ENCODE measurements around the gene RANBP1.
"Not testable (repeated sequence)": the region's sequence is repeated elsewhere in the genome, so short reads cannot be mapped to it uniquely, and the experiment has no call there.

Gene RANBP1

DNA sequence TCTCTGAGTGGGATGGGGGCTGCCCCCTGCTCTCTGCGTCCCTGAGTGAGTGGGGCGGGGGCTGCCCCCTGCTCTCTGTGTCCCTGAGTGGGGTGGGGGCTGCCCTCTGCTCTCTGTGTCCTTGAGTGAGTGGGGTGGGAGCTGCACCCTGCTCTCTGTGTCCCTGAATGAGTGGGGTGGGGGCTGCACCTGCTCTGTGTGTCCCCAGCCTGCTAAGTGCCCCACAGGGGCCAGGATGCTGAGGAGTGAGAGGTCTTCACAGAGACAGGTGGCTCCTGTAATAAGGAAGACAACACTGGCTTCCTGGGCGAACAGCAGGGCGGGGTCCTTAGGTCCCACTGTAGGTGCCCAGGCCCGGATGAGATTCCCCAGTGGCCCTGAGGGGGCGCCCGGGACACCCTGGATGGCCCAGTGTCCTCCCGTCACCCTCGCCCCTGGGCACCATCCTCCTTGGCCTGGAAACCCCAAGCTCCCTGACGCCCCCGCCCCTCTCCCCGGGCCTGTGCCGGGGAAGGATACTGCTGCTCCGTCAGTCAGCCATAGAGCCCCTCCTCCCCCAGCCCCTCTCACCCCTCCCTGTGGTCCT, 38.8 kb downstream of the RANBP1 start:
- no peak for DNase-seq

DNA sequence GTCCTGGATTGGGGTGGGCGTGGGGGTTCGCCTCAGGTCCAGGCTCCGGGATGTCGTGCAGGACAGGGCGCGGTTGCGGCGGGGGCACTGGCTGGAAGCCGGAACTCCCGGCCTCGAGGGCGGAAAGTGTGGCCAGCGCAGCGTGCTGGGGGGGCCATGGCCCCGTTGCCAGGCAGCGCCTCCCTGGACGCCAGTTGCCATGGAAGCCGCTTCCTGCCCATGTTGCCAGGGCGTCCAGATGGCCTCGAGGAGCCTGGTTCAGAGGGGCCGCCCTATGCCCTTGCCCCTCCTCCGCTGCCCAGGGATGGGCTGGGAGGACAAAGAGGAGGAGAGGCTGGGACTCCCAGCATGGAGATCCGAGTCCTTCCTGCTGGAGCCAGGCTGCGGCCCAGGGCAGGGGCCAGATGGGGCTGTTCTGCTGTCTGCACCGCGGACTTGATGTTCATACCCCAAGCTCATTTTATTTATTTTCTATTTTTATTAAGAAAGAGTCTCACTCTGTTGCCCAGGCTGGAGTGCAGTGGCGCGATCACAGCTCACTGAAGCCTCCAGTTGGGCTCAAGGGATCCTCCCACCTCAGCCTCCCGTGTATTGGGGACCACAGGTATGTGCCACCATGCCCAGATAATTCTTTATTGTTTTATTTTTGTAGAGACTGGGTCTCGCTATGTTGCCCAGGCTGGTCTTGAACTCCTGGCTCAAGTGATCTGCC, 39.6 kb downstream of the RANBP1 start:
- DNase-seq = peak in 1 of 5 donors; percentile 23

DNA sequence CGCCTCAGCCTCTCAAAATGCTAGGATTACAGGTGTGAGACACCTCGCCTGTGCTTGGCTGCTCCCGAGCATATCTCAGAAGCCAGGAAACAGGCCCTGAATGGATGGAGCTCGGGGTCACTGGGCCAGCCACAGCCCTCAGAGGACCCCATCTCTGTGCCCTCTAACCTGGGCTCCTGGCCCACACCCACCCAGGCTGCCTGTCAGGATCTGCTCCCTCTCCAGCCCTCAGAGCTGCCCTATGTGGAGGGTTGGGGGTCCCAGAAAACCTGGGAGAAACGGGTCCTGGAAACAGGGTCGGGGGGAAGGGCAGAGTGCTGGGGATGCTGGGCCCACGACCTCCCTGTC, 40.1 kb downstream of the RANBP1 start:
- DNase-seq = no peak

DNA sequence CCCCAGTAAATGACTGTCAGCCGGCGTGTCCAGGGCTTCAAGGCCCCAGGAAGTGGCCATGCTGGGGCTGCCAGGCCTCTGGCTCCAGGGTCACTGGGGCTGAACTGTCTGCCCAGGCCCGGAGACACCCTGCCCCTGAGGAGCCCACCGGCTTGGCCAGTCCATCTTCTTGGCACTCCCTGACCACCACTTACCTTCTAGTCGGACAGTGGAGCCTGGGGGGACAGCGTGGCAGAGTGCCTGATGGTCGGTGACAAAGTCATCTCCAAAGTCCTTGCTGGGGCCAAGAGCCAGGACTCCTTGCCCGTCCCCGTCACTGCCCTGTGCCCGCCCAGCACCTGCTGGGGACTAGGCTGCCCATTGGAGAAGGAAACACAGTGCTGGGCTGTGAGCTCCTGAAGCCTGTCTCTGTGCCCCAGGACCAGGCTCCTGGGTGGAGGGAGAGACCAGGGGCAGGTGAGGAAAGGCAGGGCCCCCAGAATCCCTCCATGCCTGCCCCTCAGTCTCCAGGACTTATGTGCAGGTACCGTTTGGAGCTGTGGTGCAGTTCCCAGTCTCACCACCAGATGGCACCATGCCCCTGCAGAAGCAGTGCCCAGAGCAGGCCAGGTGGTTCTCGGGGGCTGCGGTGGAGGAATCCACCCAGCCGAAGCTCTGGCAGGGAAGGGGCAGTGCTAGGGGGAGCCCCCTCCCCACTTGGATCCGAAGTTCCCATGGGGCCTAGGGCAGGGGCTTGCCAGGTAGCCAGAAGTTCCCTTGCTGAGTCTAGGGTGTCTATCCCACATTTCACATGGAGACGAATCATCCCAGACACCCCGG, 40.9 kb downstream of the RANBP1 start:
- DNase-seq = peak; percentile 74 to 90 (median 75)

DNA sequence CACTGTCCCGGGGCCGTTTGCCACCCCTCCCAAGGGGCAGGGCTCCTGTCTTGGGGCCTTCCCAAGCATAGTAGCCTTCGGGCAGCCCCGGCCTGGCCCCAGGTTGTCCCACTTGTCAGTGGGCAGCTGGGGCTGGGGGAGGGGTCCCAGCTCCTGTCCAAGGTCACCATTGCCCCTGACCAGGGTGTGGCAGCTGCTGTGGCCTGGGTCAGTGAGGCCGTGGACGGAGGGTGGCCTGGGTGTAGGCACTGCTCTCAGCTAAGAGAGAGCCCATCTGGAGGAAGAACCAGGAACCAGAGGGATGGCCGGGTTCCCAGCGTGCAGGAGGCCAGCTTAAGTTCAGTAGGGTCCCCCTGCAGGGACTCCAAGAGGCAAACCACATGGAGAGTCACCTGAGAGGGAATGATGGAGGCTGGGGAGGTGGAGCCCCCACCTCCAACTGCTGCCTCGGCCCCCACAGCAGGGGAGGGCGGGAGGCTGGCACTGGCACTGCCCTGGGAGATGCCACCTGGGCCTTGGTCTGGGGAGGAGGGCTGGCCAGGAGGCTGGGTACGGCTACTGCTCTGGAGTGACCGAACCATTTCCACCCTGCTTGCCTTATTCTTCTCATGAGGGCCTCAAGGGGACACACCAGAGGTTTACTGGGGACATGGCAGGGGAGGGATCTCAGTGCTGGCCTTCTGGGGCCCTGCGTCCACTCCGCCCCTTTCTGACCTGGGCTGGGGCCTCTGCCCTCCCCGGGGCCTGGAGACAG, 41.7 kb downstream of the RANBP1 start:
- DNase-seq = no peak

DNA sequence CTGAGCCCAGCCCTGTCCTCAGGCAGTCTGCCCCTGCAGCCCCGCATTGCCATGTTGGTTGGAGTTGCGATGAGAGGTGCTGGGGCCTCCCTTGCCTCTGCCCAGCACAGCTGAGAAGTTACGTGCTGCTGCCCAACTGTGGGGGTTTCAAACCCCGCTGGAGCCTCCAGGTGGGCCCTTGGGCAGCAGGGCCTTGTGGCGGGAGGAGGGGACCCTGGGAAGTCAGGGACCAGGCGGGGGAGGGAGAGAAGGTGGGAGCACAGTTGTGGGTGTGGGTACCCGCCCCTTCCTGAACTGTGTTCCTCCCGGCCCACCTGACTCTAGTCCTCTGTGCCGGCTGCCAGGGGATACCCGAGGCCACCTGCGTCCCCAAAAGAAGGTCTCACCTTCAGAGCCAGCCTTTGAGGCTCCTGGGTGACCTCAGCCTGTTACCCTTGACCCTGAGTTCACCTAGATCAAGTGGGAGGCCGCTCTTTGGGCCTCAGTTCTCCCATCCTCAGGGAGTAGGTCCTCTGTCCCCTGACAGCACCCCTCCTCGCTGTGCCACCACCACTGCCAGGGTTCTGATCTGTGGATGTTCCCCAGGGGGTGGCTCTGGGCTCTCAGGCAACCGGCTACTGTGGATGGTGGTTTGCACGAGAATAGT, 42.6 kb downstream of the RANBP1 start:
- no peak for DNase-seq

DNA sequence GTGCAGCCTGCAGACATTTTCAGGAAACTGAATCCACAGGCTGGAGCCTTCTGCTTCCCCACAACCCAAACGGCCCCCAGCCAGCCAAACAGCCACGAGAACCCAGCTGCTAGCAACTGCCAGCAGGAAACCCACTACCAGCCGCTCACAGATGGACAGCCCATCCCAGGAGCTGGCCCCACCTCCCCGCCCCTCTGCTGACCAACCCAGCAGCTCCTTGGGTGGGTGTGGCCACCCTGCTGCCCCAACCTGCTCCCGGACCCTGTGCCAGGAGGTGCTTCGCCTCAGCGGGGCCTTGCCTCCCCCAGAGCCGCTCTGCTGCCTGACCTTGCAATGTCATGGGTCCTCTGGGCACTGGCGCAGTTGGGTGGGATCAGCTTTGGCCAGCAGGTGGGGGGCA, 43.2 kb downstream of the RANBP1 start:
- no peak for DNase-seq

DNA sequence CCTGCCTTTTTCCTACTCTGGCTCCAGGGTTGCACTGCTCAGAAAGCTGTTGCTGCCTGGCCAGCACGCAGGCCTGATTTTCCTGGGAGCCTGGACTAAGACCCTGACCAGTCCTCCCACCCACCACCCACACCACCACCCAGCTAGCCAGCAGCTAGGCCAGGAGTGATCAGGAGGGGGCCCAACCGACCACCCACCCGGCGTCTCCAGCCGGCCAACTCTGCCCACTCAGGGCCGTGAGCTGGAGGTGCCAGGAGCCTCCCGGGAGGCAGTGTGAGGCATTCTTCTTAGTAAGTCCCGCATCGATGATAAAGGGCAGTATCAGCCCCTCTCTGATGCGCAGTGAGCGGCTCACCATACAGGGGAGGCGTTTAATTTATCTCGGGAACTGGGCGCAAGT, 43.6 kb downstream of the RANBP1 start:
- not testable (repeated sequence) for DNase-seq

DNA sequence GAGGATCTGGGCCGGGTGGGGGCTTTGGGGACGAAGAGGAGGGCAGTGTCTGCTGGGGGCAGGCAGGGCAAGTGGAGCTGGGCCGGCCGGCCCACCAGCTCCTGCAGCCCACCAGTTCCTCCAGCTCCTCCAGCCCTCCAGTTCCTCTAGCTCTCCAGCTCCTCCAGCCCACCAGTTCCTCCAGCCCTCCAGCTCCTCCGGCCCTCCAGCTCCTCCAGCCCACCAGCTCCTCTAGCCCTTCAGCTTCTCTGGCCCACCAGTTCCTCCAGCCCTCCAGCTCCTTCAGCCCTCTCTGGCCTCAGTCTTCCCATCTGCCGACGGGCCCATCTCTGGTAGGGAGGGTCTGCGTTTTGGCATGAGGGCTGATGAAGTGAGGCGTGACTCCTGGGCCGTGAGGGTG, 44.1 kb downstream of the RANBP1 start:
- no peak for DNase-seq

DNA sequence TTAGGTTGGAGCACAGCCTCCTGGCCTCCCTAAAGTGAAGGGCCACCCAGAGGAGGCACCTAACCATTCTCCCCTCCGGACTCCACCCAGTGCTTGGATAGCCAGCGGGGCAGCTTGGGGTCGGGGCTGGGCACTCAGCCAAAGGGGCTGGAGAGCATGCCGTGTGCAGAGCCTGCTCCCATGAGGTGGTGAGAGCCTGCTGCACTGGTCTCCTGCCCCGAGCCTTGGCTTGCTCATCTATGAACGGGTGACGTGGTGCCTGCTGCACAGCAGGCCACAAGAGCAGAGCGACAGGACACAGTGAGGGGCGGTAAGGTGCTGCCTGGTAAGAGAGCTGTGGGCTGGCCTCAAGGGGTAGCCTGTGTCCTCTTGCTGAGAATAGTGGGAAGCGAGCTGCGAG, 49.0 kb downstream of the RANBP1 start:
- no peak for DNase-seq

DNA sequence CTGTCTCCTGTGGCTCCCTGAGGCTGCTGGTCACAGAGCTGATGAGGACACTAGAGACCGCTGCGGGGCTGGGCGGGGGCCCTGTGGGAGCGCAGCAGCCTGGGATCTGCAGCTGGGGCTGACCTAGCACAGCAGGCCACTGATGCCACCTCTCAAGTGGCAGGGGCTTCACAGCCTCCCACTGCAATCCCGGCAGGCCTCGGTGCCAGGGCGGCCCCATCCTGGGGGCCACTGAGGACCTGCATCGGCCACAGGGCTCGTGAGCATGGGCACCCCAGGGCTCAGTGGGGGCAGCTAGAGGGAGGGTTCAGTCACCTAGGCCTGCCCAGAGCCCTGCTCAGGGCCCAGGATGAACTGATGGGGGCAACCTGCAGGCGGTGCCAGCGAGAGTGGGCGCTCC, 49.5 kb downstream of the RANBP1 start:
- DNase-seq = no peak

DNA sequence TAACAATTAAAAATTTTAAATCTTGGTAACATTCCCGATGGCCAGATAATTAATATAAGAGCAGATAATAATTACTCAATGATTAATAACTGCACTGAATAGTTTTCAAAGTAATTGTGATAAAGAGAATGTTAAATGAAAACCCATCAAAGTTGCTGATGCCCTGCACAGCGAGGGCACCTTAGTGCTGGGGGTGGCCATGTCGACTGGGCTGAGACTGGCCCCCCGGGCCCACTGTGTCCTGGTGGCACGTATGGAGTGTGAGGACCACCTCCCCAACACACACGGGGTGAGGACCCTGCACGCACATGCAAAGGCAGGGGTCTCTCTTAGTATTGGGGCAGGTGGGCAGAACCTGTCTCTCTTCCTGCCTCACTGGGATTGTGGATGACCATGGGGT, 50.0 kb downstream of the RANBP1 start:
- DNase-seq = no peak

DNA sequence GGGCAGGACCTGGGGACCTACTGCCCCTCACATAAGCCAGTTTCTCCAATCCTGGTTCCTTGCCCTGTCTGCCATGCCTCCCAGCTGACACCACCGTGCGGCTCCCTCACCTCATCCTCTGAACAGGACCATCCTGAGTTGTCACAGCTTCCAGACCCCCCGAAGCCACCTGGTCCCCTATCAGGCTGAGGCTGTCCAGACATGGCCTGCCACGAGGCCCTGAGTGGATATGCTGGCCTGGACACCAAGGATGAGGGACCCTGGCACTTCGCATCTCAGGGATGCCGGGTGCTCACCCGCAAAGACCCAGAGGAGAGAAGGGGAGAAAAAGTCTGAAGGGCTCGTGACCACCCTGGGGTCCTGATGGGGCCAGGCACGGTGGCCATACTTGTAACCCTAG, 50.8 kb downstream of the RANBP1 start:
- DNase-seq = no peak

DNA sequence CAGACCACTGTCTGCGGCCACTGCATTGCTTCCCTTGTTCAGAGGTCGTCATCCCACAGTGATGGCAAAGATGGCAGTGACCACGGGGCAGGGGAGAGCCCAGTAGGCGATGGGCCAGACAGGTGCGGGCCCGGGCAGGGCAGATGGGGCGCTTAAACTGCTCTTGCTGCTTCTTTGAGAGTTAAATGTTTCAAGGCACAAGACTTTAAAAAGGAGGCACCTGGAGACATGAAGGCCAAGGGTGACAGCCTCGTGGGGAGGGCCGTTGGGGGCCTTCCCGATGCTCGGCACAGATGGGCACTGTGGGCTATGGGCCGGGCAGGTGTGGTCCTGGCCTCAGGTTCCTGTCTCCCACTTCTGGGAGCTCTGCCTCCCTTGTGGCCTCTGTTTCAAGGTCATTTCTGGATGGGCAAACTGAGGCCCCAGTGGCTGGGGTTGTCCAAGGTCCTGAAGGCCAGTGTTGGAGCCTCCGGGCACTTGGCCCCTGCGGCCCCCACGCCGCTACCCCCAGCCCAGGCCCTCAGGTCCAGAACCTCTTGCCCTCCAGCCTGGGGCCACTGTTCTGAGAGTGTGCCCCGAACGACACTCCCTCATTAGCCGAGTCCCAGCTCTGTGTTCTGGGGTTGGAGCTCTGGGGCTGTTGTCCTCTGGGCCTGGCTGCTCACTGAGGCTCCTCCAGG, 51.9 kb downstream of the RANBP1 start:
- no peak for DNase-seq

DNA sequence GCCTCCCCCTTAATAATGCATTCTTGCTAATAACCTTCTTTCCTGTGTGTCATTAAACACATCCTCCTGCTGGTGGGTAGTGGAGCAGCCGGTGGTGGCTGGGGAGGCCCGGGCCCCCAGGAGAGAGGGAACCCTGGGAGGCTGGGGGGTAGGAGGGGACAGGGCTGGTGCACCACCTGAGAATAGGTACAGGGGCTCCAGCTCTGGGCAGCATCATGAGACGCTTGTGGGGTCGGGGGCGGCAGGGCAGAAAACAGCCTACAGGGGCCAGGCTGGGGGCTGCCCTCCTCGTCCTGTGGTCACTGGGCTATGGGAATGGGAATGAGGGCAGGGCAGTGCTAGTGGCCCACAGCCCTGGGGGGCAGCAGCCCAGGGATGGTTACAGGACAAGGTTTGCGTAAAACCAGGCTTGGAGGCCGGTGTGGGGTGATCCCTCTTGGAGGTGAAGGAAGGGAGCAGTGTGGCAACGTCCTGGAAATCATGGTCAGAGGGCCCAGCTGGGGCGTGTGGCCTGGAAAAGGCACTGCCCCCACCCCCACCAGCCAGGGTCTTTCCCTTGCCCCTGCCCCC, 53.4 kb downstream of the RANBP1 start:
- no peak for DNase-seq

DNA sequence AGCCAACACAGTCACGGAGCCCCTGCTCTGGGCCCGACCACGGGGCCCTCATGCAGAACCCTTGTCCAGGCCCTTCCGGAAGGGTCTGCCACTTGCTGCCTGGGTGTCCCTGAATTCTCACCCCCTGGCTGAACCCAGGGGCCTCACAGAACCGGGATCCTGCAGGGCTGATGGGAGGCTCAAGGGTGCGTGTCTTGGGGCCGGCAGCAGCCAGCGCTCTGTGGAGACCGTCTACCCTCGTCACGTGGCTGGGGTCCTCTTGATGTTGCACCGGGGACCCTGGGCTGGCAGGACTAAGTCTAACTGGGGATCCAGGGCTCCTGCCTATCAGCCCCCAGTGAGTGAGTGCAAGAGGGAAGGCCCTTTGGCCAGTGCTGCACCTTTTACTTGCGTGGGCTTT, 54.3 kb downstream of the RANBP1 start:
- no peak for DNase-seq

DNA sequence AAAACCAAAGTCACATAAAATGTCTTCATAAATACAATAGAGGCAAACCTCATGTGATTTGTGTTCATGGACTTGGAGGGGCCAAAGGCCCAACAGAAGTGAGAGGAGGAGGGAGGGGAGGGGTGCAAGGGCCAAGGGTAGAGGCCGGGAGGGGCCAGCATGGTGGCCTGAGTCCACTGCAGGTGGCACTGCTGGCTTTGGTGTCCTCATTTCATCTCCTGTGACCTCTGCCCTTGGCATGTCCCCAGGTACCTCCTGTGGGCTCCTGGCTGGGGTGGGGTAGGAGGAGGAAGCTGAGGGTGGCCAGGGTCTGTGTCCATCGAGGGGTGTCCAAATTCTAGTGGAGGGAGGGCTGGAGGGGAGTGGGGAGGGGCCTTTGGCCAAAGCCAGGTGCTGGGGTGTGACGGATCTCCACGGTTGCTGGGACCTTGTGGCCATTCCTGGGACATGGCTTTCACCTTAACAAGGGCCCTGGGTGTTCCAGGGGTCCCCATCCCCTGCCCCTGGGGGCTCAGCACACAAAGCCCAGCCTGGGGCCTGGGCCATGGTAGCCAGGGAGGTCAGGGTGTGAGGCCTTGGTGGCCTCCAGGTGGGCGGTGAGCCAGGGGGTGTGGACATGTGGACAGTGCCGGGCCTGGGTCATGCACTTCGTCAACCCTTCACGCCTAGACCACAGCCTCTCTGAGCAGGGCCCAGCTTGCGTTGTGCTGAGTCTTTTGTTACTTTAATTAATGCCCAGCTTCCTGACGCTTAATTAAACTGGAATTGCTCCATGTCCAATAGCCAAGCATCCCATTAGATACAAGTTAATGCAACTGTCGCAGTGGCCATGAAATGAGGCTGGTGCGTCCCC, 55.6 kb downstream of the RANBP1 start:
- DNase-seq = no peak

DNA sequence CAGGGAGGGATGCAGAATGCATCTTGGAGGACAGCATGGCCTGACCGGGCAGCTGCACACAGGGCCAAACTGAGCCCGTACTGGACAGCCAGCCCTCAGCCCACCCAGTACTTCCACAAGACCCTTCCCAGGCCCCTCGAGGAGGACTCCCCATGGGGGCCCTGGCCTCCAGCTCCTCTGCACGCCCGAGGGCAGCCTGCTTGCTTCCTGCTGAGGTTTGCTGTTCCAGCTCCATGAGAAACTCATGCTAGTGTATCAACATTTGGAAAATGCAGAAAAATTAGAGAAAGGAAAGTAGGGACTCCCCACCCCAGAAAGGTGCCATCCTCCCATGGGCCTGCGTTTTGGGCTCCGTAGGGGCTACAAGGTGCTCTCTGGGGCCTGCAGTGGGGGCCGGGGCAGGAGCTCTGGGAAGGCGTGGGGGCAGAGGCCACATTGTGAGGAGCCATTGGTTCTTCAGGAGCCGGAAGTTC, 56.3 kb downstream of the RANBP1 start:
- no peak for DNase-seq

DNA sequence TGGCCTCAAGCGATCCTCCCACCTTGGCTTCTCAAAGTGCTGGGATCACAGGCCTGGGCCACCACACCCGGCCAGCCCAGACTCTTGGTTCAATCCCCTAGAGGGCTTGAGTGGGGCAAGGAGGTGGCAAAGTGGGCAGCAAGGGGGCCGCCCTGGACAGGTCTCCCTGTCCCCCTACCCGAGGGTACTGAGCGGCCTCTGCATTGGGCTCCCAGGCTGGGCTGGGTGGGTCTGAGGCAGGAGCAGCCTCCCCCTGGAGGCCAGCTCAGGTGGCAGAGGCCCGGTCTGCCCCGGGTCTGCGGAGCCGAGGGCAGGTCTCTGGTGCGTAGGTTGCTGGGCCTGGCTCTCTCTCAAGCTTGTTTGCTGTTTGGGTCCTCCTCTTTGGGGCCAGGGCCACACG, 57.3 kb downstream of the RANBP1 start:
- DNase-seq = no peak

DNA sequence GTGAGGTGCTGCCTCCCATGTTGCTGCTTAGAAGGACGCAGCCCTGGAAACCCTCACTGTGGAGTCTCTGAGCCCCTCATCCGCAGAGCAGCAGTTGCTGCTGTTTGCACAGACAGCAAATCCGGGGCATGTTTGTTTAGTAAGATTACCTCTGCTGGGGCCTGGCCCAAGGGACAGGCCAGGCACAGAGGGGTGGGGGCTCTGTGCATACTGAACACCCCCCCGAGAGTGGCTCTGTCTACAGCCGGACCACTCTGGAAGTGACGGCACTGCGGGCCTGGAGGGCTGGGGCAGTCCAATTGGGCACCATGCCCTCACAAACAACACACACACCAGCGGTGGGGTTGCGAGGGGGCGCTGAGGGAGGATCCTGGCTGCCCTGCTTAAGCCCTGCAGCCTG, 57.9 kb downstream of the RANBP1 start:
- DNase-seq = no peak
